Activated CD4-positive, alpha-beta T cell treated with anti-CD3 and anti-CD28 coated beads, Interleukin-2, amount 10 ng/mL, durations not matched to agents 7 days and 5 days (primary cell): ENCODE data around the gene RNF32. TPM values are rescaled to one million over a fixed set of nuclear protein-coding genes. Genes with fewer than 3 reads are reported as not detected.

Experiments used
- CTCF ChIA-PET: fragments of 350-600 bp; sonication (Branson Sonifier 250); formaldehyde crosslinking; loops from one replicate; lab custom pipeline; 2021; ENCODE audit warnings: antibody characterized with exemption; lab: Charles Lee
- POLR2A ChIA-PET: fragments of 350-600 bp; sonication (Branson Sonifier 250); formaldehyde crosslinking; loops from one replicate; lab custom pipeline; 2021; ENCODE audit warnings: antibody characterized with exemption; lab: Charles Lee
- DNase-seq: peaks from one replicate; pipeline ENCODE4 v3.0.0-alpha.2; 2020
- H3K27ac Mint-ChIP-seq: one replicate; pipeline ENCODE4 v1.8.0; 2021; ENCODE audit warnings: mild to moderate bottlenecking, moderate library complexity, mixed read lengths
- H3K27me3 Mint-ChIP-seq: one replicate; pipeline ENCODE4 v1.8.0; 2021; ENCODE audit warnings: mixed read lengths
- H3K36me3 Mint-ChIP-seq: one replicate; pipeline ENCODE4 v1.8.0; 2021; ENCODE audit warnings: low read depth, mixed read lengths
- H3K4me1 Mint-ChIP-seq: one replicate; pipeline ENCODE4 v1.8.0; 2021; ENCODE audit warnings: mixed read lengths
- H3K4me3 Mint-ChIP-seq: one replicate; pipeline ENCODE4 v1.8.0; 2021; ENCODE audit warnings: mild to moderate bottlenecking, moderate library complexity, mixed read lengths
- H3K9me3 Mint-ChIP-seq: one replicate; pipeline ENCODE4 v1.8.0; 2021; ENCODE audit warnings: mixed read lengths
- total RNA-seq, 2 experiments: library from RNA; stranded (reverse); gene quantifications; one replicate each; pipeline ENCODE4 v1.2.3, GENCODE V29; 2021

RNF32 gene
- total RNA-seq, 2 experiments from 2014 or later, result 2.2 TPM

DNA sequence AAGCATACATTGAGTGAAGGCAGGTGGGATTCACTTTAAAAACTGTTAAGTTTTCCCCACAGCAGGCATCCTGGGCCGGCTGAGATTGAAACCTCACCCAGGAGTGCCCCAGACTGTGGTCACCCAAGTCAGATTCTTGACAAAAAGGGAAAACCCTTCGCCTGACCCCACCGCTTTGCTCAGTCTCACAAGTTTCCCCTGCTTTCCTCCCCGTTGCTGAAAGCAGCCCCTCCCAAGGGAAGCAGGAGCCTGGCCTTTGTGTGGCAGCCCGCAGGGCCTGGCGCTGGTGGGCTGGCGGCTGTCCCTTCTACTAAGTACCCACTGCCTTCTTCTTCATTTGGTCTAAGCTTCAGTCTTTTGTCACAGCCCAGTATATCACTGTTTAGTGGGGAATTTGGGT is 16.0 kb downstream of the RNF32 start:
- ChIA-PET POLR2A (no interaction called here), CTCF (no interaction called here)
- no peak for DNase-seq
- Mint-ChIP-seq H3K27ac (no peak overlapping the region), H3K27me3 (peaks cover 13% of the 10 kb centered on the region), H3K4me1 (no peaks in the 10 kb centered on the region), H3K4me3 (no peak overlapping the region), H3K9me3 (no peaks in the 10 kb centered on the region), H3K36me3 (no peaks in the 10 kb centered on the region)

DNA sequence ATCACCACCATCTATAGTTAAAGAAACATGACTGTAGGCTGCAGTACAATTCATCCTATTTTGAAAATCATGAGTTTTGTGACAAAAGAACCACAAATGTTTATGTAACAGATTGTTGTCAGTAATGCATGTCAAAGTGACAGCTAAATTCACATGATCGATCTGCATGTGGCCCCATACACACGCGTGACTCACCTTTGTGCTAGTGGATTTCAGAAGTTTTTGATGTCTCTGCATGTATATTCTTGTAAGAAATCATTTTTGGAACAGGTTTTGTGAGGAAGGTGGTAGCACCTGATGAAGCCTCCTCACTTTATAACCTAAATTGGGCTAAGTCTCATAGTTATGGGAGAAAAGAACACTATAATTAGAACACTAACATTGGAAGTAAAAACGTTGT is 17.1 kb downstream of the RNF32 start:
- Mint-ChIP-seq H3K4me3 (no peak overlapping the region), H3K27ac (no peak overlapping the region), H3K4me1 (no peaks in the 10 kb centered on the region), H3K9me3 (no peaks in the 10 kb centered on the region), H3K36me3 (no peaks in the 10 kb centered on the region), H3K27me3 (peaks cover 9% of the 10 kb centered on the region)
- CTCF ChIA-PET, result no interaction called here
- POLR2A ChIA-PET, result no interaction called here
- no peak for DNase-seq

DNA sequence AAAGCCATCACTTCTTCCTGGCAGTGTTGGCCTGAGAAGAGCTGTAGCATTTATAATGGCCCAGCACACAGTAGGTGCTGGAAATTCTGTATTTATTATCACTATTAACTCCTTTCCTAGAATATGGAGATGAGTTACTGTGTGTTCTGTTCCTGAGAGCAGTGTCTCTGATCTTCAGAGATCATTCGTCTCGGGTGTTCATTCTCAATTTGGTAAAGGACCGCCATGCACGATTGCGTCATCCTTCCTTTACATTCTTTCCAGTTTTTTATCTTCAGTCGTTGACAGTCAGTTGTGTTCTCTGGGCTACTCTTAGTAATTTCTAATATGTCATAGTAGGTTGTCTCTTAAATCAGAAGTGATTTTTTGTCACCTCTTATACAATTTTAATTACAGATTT is 18.6 kb downstream of the RNF32 start:
- CTCF ChIA-PET, result no interaction called here
- H3K4me3 Mint-ChIP-seq, result no peak overlapping the region

DNA sequence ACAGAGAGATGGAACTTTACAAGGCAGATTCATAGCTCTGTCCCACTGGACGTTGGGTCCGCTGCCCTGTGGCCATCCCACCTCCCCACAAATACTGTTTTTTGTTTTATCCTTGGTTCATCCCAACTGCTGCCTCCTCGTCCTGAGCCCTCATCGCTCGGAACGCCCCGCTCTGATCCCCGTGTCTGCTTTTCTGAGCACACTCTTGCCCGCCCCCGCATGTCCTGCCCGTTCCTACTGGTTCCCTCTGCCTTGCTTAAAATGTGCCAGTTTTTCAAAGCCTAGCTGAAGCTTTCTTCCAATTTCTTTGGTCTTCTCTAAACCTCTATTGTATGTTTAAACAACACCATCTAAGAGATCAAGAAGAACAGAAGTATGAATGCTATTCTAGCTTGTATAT is 19.4 kb downstream of the RNF32 start:
- Mint-ChIP-seq H3K9me3 (no peaks in the 10 kb centered on the region), H3K27ac (no peak overlapping the region), H3K36me3 (no peaks in the 10 kb centered on the region), H3K4me1 (no peaks in the 10 kb centered on the region), H3K27me3 (peaks cover 9% of the 10 kb centered on the region), H3K4me3 (no peak overlapping the region)
- DNase-seq, result no peak
- CTCF ChIA-PET, result no interaction called here
- POLR2A ChIA-PET, result no interaction called here

More for the DNA sequence above, 18.6 kb downstream of the RNF32 start:
- Mint-ChIP-seq H3K27me3 (peaks cover 9% of the 10 kb centered on the region), H3K36me3 (no peaks in the 10 kb centered on the region), H3K4me1 (no peaks in the 10 kb centered on the region), H3K9me3 (no peaks in the 10 kb centered on the region), H3K27ac (no peak overlapping the region)
- DNase-seq, result no peak
- POLR2A ChIA-PET, result no interaction called here

DNA sequence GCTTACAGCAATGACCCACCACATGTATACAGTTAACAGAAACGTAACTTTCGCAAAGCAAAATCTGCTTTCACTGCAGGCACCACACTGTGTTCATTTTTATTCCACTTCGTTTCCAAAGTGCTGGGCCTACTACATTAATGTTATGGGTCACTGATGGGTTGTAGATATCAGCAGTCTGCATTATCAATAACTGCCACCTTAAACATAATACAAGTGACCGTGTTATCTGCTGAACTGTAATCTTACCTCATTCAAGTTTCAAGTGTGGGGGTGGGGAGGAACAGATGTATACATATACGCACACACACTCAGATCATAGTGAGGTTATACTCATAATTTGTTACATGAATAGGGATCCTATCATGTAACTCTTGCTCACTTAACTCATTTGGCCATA is 21.1 kb downstream of the RNF32 start:
- Mint-ChIP-seq H3K4me3 (no peak overlapping the region), H3K27me3 (peaks cover 8% of the 10 kb centered on the region), H3K9me3 (no peaks in the 10 kb centered on the region), H3K36me3 (no peaks in the 10 kb centered on the region), H3K27ac (no peak overlapping the region), H3K4me1 (no peaks in the 10 kb centered on the region)
- DNase-seq, result no peak
- ChIA-PET CTCF (no interaction called here), POLR2A (no interaction called here)

DNA sequence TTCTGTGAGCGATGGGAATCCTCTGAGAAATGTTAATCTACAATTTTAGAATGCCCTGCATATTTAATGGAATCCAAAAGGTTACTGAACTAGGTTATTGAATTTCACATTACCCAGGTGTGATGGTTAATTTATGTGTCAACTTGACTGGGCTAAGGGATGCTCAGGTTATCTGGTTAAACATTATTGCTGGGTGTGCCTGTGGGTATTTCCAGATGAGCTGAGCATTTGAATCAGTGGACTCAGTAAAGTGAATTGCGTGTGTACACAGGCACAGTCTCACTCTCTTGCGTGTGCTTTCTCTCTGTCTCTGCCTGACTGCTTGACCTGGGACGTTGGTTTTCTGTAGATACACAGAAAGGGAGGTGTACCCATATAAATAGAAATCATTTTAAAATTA is 21.7 kb downstream of the RNF32 start:
- H3K27ac Mint-ChIP-seq, result no peak overlapping the region
- no peaks in the 10 kb centered on the region for H3K9me3 Mint-ChIP-seq
- DNase-seq, result no peak
- CTCF ChIA-PET, result no interaction called here
- POLR2A ChIA-PET, result no interaction called here
- no peak overlapping the region for H3K4me3 Mint-ChIP-seq
- no peaks in the 10 kb centered on the region for H3K36me3 Mint-ChIP-seq
- peaks cover 8% of the 10 kb centered on the region for H3K27me3 Mint-ChIP-seq
- H3K4me1 Mint-ChIP-seq, result no peaks in the 10 kb centered on the region

DNA sequence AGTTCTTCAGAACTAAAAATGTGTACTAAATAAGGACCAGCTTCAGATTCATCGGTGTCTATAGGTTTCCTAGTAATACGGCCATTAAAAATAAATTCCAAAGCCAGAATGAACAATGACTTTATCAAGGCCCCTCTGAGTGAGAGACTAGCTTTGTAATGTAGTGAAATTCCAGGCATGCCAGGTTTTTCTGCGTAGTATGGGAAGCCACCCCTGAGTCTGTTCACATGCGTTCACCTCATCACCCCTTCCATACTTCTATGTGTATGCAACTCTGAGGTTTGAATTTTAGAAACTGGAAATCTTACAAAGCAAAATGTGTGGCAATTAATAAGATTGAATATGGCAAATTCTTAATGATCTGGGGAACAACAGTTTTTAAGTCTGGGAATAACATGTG is 24.5 kb downstream of the RNF32 start:
- CTCF ChIA-PET, result no interaction called here

DNA sequence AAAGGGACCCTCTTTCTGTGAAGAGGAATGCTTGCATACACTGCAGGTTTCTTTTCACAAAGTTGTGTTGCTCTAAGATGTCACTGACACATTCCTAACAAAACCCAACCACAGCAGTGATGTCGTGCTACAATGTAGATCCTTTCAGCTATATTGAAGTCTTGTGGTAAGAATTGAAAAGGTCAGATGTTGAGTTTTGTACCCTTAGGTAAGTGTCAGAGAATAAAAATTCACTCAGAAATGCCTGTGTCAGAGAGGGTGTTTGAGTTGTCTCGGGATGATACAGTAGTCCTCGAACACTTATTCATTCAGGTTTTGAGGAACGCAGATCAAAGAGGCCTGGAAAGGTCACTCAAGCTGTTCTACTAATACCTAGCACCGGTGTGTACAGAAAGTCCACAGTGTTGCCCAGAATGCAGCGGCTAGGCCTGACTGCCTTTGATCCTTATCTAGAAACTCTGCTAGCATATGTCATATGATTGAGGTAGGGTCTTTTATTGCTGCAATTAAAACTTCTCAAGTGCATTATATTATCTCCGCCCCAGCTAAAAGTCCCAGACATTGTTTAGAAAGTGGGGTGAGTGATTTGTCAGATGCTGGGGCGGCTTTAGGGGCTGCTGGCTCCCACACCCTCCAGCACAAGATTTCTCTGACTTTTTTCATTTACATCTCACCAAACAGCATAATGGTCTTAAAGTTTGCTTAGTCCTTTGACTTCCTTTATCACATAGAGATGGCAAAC is 26.0 kb downstream of the RNF32 start:
- Mint-ChIP-seq H3K27me3 (no peaks in the 10 kb centered on the region), H3K4me3 (no peak overlapping the region), H3K36me3 (no peaks in the 10 kb centered on the region), H3K9me3 (no peaks in the 10 kb centered on the region), H3K4me1 (no peaks in the 10 kb centered on the region), H3K27ac (no peak overlapping the region)
- no peak for DNase-seq
- CTCF ChIA-PET, result no interaction called here
- POLR2A ChIA-PET, result no interaction called here

More for the DNA sequence above, 24.5 kb downstream of the RNF32 start:
- Mint-ChIP-seq H3K4me1 (no peaks in the 10 kb centered on the region), H3K4me3 (no peak overlapping the region), H3K27ac (no peak overlapping the region), H3K36me3 (no peaks in the 10 kb centered on the region), H3K9me3 (no peaks in the 10 kb centered on the region), H3K27me3 (peaks cover 4% of the 10 kb centered on the region)
- DNase-seq, result no peak
- POLR2A ChIA-PET, result interaction anchor here (0.7 kb wide), 1 partner anchor 30 kb away, joined by 3 read pairs; no protein-coding TSS in a partner anchor

DNA sequence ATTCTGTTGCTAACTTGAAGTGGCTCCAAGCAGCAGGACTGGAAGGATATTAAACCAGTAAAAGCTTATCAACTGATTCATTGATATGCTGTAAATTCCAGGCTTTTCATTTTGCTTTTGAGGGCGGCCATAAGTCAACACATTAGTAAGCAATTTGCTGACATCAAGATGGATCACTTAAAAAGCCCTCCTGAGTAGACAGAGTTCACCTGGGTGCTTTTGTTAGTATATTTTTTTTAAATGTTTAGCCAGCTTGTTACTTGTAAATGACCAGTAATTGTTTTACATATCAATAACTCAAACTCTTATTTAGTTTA is 26.5 kb downstream of the RNF32 start:
- H3K36me3 Mint-ChIP-seq, result no peaks in the 10 kb centered on the region
- no peak overlapping the region for H3K27ac Mint-ChIP-seq
- H3K27me3 Mint-ChIP-seq, result no peaks in the 10 kb centered on the region
- ChIA-PET POLR2A (no interaction called here), CTCF (no interaction called here)
- no peaks in the 10 kb centered on the region for H3K9me3 Mint-ChIP-seq
- H3K4me1 Mint-ChIP-seq, result no peaks in the 10 kb centered on the region
- H3K4me3 Mint-ChIP-seq, result no peak overlapping the region
- DNase-seq, result no peak

DNA sequence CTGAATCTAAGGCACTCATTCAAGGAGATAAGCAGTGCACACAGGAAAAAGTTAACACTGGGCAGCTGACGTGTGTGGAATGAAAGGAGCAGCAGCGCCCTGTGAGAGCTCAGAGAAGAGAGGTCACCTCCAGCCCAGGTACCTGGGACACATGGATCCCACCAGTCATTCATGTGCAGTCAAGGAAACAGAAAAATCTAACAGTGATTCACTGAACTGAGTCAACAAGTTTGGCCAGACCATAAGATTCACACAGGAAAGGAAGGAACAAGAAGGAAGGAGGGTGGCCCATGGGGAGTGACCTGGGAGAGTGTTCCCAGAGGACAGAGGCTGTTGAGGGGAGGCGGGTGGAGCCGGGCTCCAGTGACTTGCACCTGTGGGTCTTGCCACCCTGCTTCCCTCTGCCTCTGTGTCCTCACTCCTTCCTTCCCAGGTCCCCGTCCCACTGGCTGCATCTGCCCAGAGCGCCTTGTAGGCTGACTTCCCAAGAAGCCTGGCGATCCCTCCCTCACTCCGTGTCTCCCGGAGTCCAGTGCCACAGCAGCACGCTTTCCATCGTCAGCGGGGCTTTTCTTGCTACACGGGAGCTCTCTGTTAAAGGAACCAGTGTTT is 27.7 kb downstream of the RNF32 start:
- H3K9me3 Mint-ChIP-seq, result no peaks in the 10 kb centered on the region
- no peaks in the 10 kb centered on the region for H3K27me3 Mint-ChIP-seq
- no peak overlapping the region for H3K27ac Mint-ChIP-seq
- no peaks in the 10 kb centered on the region for H3K36me3 Mint-ChIP-seq
- DNase-seq, result no peak
- H3K4me3 Mint-ChIP-seq, result no peak overlapping the region
- POLR2A ChIA-PET, result no interaction called here
- no peaks in the 10 kb centered on the region for H3K4me1 Mint-ChIP-seq
- CTCF ChIA-PET, result no interaction called here

DNA sequence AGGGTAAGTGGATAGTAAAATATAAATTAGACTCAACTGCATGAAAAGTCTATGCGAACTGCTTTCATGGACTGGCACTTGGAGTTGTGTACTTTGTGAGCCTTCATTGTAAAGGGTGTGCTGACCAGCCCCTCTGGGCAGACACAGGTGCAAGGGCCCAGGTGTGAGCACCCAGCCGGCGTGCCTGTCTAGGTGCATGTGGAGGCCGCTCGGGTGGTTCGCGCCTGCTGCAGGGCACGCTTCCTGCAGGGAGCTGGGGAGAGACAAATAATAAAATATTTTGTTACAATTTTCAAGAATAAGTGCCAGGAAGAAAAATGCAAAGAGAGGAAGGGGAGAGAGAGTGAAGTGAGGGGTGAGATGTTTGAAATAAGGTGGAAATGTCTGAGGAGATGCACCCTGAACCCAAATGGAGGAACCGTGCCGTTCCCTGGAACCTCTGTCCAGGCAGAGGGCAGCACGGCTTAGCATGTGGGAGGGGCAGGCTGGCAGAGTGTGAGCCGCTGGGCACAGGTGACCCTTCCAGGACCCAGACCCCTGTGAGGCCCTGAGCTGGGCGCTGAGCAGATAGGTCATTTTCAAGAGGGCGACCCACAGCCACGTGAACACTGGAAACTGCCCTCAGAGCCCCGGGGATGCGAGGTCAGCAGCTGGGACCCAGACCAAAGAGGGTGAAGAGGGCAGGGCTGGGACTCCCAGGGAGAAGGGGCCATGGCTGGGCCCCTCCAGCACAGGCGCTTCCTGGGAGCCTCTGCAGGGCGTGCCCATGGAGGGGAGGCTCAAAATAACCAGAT is 28.7 kb downstream of the RNF32 start:
- ChIA-PET CTCF (no interaction called here), POLR2A (no interaction called here)
- no peak for DNase-seq
- no peaks in the 10 kb centered on the region for H3K36me3 Mint-ChIP-seq
- H3K27ac Mint-ChIP-seq, result no peak overlapping the region
- no peak overlapping the region for H3K4me3 Mint-ChIP-seq
- no peaks in the 10 kb centered on the region for H3K4me1 Mint-ChIP-seq
- no peaks in the 10 kb centered on the region for H3K27me3 Mint-ChIP-seq
- no peaks in the 10 kb centered on the region for H3K9me3 Mint-ChIP-seq

DNA sequence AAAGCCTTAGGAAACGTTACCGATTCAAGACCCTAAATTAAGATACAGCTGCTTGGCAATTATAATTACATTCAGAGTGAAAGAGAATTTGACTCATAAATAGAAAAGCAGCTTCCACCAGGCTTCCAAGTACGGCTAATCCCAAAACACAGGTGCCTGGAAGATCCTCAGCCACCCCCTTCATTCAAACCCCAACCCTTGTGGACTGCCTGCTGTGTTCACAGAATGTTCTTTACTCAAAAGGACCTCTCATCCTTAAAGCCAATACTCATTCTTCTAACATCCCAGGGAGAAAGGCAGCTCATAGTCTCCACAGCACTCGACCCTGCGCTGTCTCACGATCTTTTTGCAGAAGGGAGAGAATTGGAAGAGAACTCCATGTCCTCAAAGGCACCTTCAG is 32.9 kb downstream of the RNF32 start:
- POLR2A ChIA-PET, result no interaction called here
- Mint-ChIP-seq H3K4me3 (no peak overlapping the region), H3K27me3 (no peaks in the 10 kb centered on the region), H3K4me1 (no peaks in the 10 kb centered on the region), H3K9me3 (no peaks in the 10 kb centered on the region), H3K36me3 (no peaks in the 10 kb centered on the region), H3K27ac (no peak overlapping the region)
- DNase-seq, result no peak
- CTCF ChIA-PET, result no interaction called here

DNA sequence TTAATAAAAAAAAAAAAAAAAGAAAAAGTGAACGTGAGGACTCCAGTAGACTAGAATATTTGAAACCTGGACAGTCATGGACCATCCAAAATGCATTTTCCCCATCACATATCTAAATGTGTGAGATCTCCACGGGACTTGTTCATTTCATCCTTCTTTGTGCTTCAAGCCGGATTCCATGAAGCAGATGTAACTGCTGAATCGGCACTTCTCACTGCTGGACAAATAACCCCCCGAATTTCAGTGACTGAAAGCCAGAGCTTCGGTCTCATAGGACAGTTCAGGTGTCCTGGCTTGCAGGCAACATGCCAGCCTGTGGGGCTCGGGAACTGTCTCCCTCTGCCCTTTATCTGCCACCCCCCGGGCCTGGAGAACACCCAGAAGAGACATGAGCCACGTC is 33.3 kb downstream of the RNF32 start:
- H3K27ac Mint-ChIP-seq, result no peak overlapping the region
- H3K9me3 Mint-ChIP-seq, result no peaks in the 10 kb centered on the region
- no peaks in the 10 kb centered on the region for H3K36me3 Mint-ChIP-seq
- CTCF ChIA-PET, result no interaction called here
- no peaks in the 10 kb centered on the region for H3K27me3 Mint-ChIP-seq
- H3K4me1 Mint-ChIP-seq, result no peaks in the 10 kb centered on the region
- POLR2A ChIA-PET, result no interaction called here
- no peak for DNase-seq
- no peak overlapping the region for H3K4me3 Mint-ChIP-seq
